HEK293T (cell line): ENCODE data around the gene TTC28.
"Not testable (repeated sequence)": the region's sequence is repeated elsewhere in the genome, so short reads cannot be mapped to it uniquely, and the experiment has no call there.

Experiments
- ARNT ChIP-seq: fragments of 450-650 bp; IDR thresholded peaks from 2 replicates; pipeline ENCODE4 v1.6.1; 2017; ENCODE audit warnings: mild to moderate bottlenecking
- BHLHE40 ChIP-seq: fragments of 450-650 bp; IDR thresholded peaks from 2 replicates; pipeline ENCODE4 v1.6.1; 2016; ENCODE audit warnings: mild to moderate bottlenecking, moderate library complexity, borderline replicate concordance
- CTBP1 ChIP-seq: fragments of 450-650 bp; IDR thresholded peaks from 2 replicates; pipeline ENCODE4 v1.6.1; 2016; ENCODE audit warnings: borderline replicate concordance
- ELF4 ChIP-seq: fragments of 450-650 bp; IDR thresholded peaks from 2 replicates; pipeline ENCODE4 v1.6.1; 2017; ENCODE audit warnings: antibody characterized with exemption
- FOXM1 ChIP-seq: fragments of 450-650 bp; IDR thresholded peaks from 2 replicates; pipeline ENCODE4 v1.6.1; 2017; ENCODE audit warnings: mild to moderate bottlenecking, borderline replicate concordance
- L3MBTL2 ChIP-seq: fragments of 450-650 bp; conservative IDR thresholded peaks from 2 replicates; pipeline ENCODE4 v1.6.1; 2016; ENCODE audit warnings: mild to moderate bottlenecking
- NFRKB ChIP-seq: fragments of 450-650 bp; IDR thresholded peaks from 2 replicates; pipeline ENCODE4 v1.6.1; 2016; ENCODE audit warnings: mild to moderate bottlenecking, moderate library complexity
- PKNOX1 ChIP-seq: fragments of 450-650 bp; IDR thresholded peaks from 2 replicates; pipeline ENCODE4 v1.6.1; 2016
- SP1 ChIP-seq: fragments of 450-650 bp; IDR thresholded peaks from 2 replicates; pipeline ENCODE4 v1.6.1; 2017
- SUZ12 ChIP-seq: fragments of 450-650 bp; IDR thresholded peaks from 2 replicates; pipeline ENCODE4 v1.6.1; 2016; ENCODE audit warnings: mild to moderate bottlenecking
- TARDBP ChIP-seq: fragments of 450-650 bp; IDR thresholded peaks from 2 replicates; pipeline ENCODE4 v1.6.1; 2016
- ZNF384 ChIP-seq: fragments of 450-650 bp; IDR thresholded peaks from 2 replicates; pipeline ENCODE4 v1.6.1; 2016

- not testable (repeated sequence) for TF ChIP-seq SP1, ZNF384, L3MBTL2, ARNT, NFRKB, SUZ12, BHLHE40, FOXM1, TARDBP, ELF4, PKNOX1, CTBP1
These were observed 470.2 kb downstream of the TTC28 start for GRCh38 chr22:28209457-28209856.
